ENCODE measurements around the gene PTPRG. TPM values are rescaled to one million over a fixed set of nuclear protein-coding genes. Genes with fewer than 3 reads are reported as not detected.

The PTPRG gene
- total RNA-seq, 1 experiment from 2014 or later, result 0.73 TPM

GRCh38 chr3:61583890-61584875 lies 22.8 kb downstream of the PTPRG start:
- no peaks in the 10 kb centered on the region for H3K9me3 ChIP-seq (ENCODE audit: low read length)
- DNase-seq, result no peak
- no peak overlapping the region for H3K4me3 ChIP-seq (ENCODE audit: low read length)
- H3K9ac ChIP-seq (ENCODE audit: low read length), result no peak overlapping the region
- no peak overlapping the region for H3K4me2 ChIP-seq (ENCODE audit: low read length)
- no peaks in the 10 kb centered on the region for H3K4me1 ChIP-seq (ENCODE audit: insufficient read depth, low read length)
- ATAC-seq, result no peak
- H3K27me3 ChIP-seq (ENCODE audit: low read length), result no peaks in the 10 kb centered on the region
- intact Hi-C loops (cut with micrococcal nuclease), result no loop called here
- no peaks in the 10 kb centered on the region for H3F3A ChIP-seq (ENCODE audit: low read length, unreplicated experiment)
- H3K27ac ChIP-seq (ENCODE audit: low read length), result no peak overlapping the region
- no peaks in the 10 kb centered on the region for H3K36me3 ChIP-seq (ENCODE audit: low read depth, low read length)
- POLR2A ChIA-PET (ENCODE audit: unreplicated experiment), result no interaction called here
- H3K9me2 ChIP-seq (replicated peaks; ENCODE audit: low read length), result no peaks in the 10 kb centered on the region
- no peaks in the 10 kb centered on the region for H3K79me2 ChIP-seq (ENCODE audit: low read length)
- no peaks in the 10 kb centered on the region for H4K20me1 ChIP-seq (ENCODE audit: low read length)
- H2AFZ ChIP-seq (ENCODE audit: low read length), result no peak overlapping the region
- TF ChIP-seq EZH2 (IDR thresholded peaks at IDR 0.05; ENCODE audit: low read length, unreplicated experiment), result no peak
- TF ChIP-seq CTCF (conservative IDR thresholded peaks at IDR 0.05; ENCODE audit: low read depth, low read length), result no peak
- TF ChIP-seq EZH2phosphoT487 (IDR thresholded peaks at IDR 0.05; ENCODE audit: borderline replicate concordance, low read length), result no peak
- CTCF ChIA-PET, result no interaction called here
- no TSS peak for BruUV-seq (replicated peaks)

- Histone ChIP-seq H3K27me3 (ENCODE audit: low read length) (no peaks in the 10 kb centered on the region), H2AFZ (ENCODE audit: low read length) (no peak overlapping the region), H3K79me2 (ENCODE audit: low read length) (no peaks in the 10 kb centered on the region), H3K4me2 (ENCODE audit: low read length) (no peak overlapping the region), H3K4me1 (ENCODE audit: insufficient read depth, low read length) (no peaks in the 10 kb centered on the region), H4K20me1 (ENCODE audit: low read length) (no peaks in the 10 kb centered on the region), H3F3A (ENCODE audit: low read length, unreplicated experiment) (no peaks in the 10 kb centered on the region), H3K9me2 (replicated peaks; ENCODE audit: low read length) (no peaks in the 10 kb centered on the region), H3K36me3 (ENCODE audit: low read depth, low read length) (no peaks in the 10 kb centered on the region), H3K27ac (ENCODE audit: low read length) (no peak overlapping the region), H3K9ac (ENCODE audit: low read length) (no peak overlapping the region), H3K4me3 (ENCODE audit: low read length) (no peak overlapping the region), H3K9me3 (ENCODE audit: low read length) (no peaks in the 10 kb centered on the region)
- no TSS peak for BruUV-seq (replicated peaks)
- DNase-seq, result peak; percentile 16
- intact Hi-C loops (cut with micrococcal nuclease), result no loop called here
- no peak for TF ChIP-seq CTCF (conservative IDR thresholded peaks at IDR 0.05; ENCODE audit: low read depth, low read length)
- no peak for TF ChIP-seq EZH2 (IDR thresholded peaks at IDR 0.05; ENCODE audit: low read length, unreplicated experiment)
- no peak for TF ChIP-seq EZH2phosphoT487 (IDR thresholded peaks at IDR 0.05; ENCODE audit: borderline replicate concordance, low read length)
- no peak for ATAC-seq
- ChIA-PET POLR2A (ENCODE audit: unreplicated experiment) (no interaction called here), CTCF (no interaction called here)
Measured at GRCh38 chr3:61589856-61590255, 28.5 kb downstream of the PTPRG start.

GRCh38 chr3:61591300-61591699 lies 29.9 kb downstream of the PTPRG start:
- H4K20me1 ChIP-seq (ENCODE audit: low read length), result no peaks in the 10 kb centered on the region
- no peak for DNase-seq
- no peaks in the 10 kb centered on the region for H3K9me3 ChIP-seq (ENCODE audit: low read length)
- H3K27me3 ChIP-seq (ENCODE audit: low read length), result no peaks in the 10 kb centered on the region
- H3F3A ChIP-seq (ENCODE audit: low read length, unreplicated experiment), result no peaks in the 10 kb centered on the region
- ChIA-PET CTCF (no interaction called here), POLR2A (ENCODE audit: unreplicated experiment) (no interaction called here)
- no peak overlapping the region for H3K4me2 ChIP-seq (ENCODE audit: low read length)
- no peaks in the 10 kb centered on the region for H3K79me2 ChIP-seq (ENCODE audit: low read length)
- intact Hi-C loops (cut with micrococcal nuclease), result no loop called here
- H2AFZ ChIP-seq (ENCODE audit: low read length), result no peak overlapping the region
- H3K4me3 ChIP-seq (ENCODE audit: low read length), result no peak overlapping the region
- no peaks in the 10 kb centered on the region for H3K9me2 ChIP-seq (replicated peaks; ENCODE audit: low read length)
- no peak overlapping the region for H3K27ac ChIP-seq (ENCODE audit: low read length)
- H3K4me1 ChIP-seq (ENCODE audit: insufficient read depth, low read length), result no peaks in the 10 kb centered on the region
- no TSS peak for BruUV-seq (replicated peaks)
- TF ChIP-seq EZH2 (IDR thresholded peaks at IDR 0.05; ENCODE audit: low read length, unreplicated experiment), result no peak
- TF ChIP-seq CTCF (conservative IDR thresholded peaks at IDR 0.05; ENCODE audit: low read depth, low read length), result no peak
- no peak for TF ChIP-seq EZH2phosphoT487 (IDR thresholded peaks at IDR 0.05; ENCODE audit: borderline replicate concordance, low read length)
- H3K9ac ChIP-seq (ENCODE audit: low read length), result no peak overlapping the region
- H3K36me3 ChIP-seq (ENCODE audit: low read depth, low read length), result no peaks in the 10 kb centered on the region
- ATAC-seq, result no peak

All from PC-3 (cell line).